Limb (tissue), 2 donors: Measurements from ENCODE around the gene RAB11FIP3.

Source experiments
- DNase-seq, 2 donors: peaks; one replicate each; pipeline ENCODE4 v3.0.0-alpha.2; 2016; ENCODE audit errors: extremely low spot score in 2 of 2

RAB11FIP3 gene

DNA sequence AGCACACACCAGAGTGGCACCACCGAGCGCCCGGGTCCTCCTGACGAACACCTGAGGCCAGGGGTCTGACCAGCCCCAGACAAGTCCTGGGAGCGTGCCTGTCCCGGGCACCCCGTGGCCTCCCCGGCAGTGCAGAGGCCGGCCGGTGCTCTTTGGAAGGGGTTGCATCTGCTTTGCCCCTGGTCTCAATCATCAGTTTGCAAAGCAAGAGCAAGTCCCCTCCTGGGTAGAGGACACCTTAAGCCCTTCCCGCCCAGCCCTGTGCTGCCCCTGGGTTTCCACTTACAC lies 90.4 kb downstream of the RAB11FIP3 start:
- no peak for DNase-seq

DNA sequence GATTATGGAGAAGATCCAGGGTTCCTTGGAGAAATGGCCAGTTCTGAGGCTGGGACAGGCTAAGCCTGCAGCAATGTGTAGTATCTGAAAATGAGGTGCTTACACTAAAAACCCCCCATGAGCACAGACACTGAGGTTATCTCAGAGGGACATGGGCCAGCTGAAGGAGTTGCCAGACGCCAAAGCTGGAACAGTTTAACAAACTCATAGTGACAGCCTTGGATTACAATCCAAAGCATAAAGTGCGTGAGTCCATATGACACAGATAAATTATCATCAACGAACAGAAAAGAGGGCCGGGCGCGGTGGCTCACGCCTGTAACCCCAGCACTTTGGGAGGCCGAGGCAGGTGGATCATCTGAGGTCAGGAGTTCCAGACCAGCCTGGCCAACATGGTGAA lies 90.9 kb downstream of the RAB11FIP3 start:
- DNase-seq: no peak

DNA sequence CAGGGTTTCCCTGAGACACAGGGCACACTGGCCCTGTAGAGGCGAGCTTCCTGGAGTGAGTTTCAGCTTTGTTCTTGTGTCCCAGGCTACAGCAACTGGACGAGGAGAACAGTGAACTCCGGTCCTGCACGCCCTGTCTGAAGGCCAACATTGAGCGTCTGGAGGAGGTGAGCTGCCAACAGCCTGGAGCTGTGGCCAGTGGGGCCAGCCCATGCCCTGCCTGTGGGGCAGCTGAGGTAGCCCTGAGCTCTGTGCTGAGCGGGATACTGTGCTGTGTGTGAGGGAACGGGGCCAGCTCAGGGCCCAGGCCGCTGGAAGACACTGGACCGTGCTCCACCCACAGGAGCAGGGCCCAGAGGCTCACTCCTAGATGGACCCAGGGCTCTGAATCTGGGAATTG lies 93.4 kb downstream of the RAB11FIP3 start:
- DNase-seq: no peak

DNA sequence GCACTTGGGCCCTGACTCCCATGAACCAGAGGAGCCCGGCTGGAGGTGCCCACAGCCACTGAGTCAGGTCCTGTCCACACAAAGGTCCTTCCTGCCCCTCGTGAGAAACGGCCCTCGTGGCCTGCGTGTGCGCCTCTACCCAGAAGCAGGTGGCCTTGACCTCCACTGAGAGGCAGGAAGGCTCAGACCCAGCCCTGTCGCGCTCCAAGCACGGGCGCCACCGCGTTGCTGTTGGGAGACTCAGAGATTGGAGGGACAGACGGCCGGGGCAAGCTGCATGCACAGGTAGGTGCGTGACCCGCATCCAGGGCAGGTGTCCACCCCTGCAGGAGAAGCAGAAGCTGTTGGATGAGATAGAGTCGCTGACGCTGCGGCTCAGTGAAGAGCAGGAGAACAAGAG lies 94.0 kb downstream of the RAB11FIP3 start:
- DNase-seq: no peak

DNA sequence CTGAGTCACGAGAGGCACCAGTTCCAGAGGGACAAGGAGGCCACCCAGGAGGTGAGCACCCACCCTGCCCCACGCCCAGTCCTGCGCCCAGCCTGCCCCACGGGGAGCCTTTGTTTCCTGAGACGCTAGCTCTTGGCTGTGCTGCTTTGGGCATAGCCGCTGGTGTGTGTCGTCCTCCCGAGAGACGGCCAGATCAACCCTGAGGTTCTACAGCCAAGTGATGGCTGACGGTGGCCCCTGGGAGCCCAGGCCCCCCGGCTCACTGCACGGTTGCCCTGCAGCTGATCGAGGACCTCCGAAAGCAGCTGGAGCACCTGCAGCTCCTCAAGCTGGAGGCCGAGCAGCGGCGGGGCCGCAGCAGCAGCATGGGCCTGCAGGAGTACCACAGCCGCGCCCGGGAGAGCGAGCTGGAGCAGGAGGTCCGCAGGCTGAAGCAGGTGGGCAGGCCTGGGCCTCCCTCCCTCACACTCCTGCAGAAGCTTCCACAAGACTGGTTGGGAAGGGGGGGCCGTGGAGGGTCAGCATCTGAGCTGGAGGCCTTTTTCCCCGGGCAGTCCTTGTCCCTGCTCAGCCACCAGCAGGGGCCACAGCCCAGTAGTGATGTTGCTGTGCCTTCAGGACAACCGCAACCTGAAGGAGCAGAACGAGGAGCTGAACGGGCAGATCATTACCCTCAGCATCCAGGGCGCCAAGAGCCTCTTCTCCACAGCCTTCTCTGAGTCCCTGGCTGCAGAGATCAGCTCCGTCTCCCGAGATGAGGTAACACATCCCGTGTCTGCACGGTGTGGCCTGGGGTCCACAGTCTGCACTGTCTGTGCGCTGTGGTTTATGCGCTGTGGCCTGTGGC lies 94.6 kb downstream of the RAB11FIP3 start:
- no peak for DNase-seq

DNA sequence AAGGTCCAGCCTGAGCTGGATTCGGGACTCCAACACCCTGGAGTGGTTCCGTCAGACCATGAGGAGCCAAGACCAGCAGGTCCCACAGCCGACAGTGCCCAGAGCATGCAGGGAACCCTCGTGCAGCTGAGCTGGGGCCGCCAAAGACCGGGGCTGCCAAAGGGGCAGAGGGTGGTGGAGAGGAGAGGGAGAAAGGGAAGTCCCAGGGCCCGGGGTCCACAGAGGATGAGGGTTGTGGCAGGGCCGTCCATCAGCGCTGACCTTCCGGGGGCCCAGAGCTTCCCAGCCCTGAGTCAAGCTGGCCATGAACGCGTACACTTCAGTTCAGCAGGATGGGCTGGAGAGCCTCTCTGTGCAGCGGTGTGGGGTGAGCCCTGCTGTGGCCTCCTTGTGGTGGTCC lies 95.4 kb downstream of the RAB11FIP3 start:
- no peak for DNase-seq

DNA sequence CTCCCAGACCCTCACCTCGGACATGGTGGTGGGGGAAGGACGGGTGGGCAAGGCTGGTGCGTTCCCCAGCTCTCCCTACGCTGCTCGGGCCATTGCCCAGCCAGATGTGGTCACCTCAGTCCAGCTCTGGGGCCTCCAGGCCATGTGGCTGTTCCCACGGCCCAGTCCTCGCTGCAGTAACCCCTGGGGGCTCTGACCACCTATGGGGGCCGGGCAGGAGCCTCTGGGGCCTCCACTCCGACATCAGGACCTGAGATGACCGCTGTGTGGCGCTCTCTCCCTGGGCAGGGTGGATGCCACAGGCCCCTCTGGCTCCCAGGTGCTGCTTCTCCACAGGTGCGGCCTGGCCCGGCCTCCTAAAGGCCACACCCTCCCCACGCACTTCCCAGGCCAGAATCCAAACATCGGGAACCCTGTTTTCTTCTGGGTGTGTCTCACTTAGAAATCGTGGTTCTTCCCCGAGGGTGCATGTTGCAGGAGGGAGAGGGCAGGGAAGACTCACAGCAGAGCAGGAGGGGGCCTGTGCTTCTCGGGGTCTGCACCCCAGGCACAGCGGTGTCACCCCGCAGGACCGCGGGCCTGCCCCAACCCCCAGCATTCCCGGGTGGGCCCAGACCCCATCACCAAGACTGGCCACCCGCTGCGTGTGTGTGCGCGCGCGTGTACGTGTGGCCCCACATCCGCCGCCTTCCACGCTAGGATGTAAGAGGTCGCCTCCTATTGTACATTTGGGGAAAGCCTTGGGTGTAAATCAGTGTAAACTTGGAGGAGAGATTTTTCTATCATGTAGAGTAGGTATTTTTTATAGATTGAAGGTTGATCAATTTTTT lies 96.1 kb downstream of the RAB11FIP3 start:
- DNase-seq: no peak

DNA sequence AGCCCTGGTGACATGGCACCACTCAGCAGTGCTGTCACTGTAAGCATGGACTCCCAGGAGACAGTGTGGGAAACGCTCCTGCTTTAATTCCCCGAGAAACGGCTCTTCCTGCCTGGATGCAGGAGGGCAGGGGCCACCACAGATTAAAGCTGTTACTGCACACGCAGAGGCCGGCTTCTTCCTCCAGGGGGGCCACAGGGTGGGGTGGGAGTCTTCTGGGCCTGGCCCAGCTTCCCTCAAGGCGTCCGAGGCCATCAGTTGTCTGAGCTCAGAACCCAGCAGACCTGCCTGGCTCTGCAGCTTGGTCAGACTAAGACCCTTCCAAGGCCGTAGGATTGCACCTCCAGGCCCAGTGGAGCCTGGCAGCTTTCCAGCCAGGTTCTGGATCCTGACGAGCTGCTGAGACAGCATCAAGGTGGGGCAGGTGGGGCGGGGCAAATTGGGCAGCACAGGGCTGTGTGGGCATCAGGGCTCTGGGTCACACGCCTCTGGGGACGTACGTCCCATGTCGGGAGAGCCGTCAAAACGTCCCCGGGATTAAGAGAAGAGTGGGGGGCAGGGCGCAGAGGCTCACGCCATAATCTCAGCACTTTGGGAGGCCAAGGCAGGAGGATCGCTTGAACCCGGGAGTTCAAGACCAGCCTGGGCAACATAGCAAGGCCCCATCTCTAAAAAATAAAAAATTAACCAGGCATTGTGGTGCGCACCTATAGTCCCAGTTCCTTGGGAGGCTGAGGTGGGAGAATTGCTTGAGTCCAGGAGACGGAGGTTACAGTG lies 97.1 kb downstream of the RAB11FIP3 start:
- DNase-seq: no peak

DNA sequence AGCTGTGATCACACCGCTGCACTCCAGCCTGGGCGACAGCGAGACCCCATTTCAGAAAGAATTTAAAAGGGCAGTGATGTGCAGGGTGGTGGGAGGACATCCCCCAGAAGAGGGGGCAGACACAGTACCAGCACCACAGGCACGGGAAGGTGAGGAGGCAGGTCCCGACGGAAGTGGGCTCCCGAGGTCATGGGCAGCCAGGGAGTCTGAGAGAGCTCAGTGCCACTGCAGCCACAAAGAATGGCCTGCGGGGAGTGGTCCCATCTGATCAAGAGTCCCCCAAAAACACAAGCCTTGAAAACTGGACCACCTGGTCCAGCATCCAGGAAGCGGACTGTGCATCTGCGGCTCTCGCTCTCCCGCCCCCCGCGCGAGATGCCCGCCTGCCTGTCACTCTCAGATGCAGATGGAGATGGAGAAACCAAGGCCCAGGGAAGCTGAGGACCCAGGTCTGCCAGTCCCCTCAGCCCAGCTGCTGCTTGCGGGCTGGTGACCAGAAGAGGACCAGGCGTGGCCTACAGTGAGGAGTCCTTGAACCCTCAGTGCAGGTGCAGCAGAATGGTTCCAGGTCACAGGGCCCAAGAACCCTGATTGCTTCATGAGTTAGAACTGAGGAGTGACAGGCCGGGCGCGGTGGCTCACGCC lies 97.8 kb downstream of the RAB11FIP3 start:
- no peak for DNase-seq

DNA sequence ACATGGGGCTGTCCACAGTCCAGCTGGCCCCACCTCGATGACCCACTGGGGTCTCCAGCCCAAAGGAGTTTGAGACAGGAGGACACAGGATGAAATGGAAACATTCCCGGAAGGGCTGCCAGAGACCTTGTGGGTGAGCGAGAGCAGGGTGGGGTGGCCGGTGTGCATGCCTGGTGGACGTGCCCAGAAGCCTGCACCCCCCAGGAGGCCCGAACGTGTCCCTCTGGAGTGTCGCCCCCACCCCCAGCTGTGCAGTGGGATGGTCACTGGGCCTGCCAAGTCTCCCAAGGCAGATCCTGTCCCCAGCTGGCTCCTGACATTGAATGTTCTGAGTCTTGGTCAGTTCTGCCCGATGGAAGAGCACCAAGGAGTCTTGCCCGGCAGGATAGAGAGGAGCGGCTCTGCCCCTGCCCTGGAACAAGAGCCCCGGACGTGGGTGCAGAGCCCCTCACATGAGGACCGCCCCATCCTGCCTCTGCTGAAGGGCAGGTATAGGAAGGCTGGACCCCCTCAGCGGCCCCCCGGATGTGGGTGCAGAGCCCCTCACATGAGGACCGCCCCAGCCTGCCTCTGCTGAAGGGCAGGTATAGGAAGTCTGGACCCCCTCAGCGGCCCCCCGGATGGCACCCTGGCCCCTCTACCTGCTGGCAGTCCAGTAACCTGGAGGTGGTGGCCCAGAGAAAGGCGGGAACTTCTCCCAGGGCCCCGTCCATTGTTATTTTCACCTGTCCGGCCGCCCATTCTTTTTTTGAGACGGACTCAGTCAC lies 99.0 kb downstream of the RAB11FIP3 start:
- no peak for DNase-seq

DNA sequence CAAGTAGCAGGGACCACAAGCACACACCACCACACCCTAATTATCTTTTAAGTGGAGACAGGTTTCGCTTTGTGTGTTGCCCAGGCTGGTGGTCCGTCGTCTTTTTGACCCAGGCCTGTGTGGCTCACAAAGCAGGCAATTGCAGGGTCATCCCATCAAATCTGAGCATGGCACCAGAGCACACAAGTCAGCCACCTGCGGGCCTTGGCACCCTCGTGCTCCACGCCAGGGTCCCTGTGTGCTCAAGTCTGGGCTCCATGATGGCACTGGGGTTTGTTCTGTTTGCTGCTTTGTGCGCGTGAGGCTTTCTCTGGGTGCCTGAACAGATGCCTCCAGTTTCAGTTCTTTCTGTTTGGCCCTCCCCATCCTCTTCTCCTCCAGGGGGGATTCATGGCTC lies 99.7 kb downstream of the RAB11FIP3 start:
- DNase-seq: no peak

DNA sequence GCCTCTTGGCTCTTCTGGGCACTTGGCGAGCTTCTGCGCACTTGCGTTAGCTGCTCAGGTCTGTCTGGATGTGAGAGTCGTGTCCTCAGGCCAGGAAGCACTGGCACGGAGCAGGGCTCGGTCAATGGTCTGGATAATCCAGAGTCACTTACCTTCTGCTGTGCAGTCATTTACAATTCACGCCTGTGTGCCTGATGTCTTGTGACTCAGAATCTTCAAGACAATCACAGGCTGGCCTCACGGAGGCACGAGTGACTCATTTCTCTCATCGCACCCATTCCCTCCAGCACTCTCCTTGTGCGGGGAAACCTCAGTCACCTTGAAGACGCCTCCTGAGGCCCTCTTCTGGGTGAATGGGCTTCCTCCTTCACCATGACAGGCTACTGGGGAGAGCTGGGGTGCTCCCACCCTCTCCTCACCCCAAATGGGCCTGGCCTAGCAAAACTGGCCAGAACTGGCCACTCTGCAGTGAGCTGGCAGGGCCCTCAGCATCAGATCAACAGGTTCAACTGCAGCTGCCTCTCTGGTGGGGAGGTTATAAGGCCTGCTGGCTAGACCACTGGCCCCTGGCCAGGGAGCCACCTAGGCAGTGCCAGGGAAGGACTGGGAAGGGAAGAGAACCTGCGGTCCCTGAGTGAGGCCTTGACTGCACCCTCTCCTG lies 100.2 kb downstream of the RAB11FIP3 start:
- DNase-seq: no peak

DNA sequence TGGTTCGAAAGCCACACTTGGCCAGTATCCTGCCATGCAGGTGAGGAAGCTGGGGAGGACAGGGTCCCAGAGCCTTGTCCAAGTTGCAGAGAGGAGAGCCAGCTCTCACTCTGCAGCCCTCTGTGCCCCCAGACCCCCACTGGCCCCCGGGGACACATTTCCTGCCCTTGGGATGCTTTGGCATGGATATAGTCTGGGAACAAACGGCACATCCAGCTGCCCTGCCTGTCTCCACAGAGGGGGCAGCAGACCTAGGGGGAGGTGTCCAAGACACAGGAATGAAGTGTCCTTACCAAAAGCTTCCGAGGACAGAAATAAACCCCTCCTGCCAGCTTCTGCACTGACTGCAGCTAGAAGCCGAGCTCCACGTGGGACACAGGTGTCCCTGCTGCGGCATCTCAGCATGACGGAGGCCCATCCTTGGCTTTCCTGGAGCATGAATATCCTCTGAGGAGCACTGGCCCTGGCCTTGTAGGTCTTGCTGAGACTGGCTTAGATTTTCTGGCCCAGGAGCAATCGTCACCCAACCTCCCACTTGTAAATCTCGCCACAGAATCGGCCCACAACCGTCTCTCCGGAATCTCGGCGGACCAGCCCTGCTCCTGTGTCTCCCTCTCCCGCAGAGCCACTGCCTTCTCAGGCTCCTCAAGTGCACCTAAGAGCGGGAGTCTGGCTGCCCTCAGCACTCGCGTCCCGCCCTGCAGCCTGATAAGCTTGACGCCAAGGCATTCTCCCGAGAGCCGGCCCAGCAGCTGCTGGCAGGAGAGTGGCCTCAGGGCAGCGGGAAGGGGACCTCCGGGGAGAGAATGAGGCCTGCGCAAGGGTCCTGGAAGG lies 100.9 kb downstream of the RAB11FIP3 start:
- no peak for DNase-seq

DNA sequence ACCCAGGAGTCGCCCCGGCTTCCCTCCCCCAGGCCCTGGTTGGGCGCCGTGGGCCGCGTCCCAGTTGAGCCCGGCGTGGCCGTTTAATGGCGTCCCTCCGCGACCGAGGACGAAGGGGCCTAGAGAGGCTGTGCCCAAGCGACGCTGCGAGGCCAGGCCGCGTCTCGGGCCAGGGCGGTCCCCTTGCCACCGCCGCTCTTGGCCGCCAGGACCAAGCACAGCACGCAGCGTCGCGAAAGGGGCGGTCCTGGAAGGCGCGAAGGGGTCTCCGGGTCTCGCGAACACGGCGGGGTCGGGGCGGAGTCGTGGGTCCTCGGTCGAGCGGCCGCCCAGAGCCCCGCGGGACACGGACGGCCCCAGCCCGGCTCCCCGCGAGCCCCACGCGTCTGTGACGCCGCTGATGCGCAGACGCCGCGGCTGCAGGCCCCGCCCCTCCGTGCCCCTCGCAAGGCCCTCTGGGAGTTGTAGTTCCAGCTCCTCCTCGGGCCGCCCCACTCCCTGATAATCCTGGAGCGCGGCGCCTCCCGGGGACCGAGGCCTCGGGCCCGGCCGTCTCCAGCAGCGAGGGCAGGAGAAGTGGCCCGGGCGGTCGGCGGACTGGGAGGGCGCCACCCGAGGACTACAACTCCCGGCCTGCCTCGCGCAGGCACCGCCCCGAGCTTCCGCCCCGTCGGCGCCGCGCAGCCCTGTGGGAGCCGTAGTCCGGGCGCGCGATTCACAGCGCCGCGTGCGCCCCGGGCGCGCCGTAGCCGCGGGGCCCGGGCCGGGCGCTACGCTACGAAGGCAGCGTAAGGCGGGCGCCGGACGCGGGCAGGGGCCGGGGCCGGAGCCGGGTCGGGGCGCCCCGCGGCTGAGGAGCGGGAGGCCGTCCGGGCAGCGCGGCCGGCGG lies 101.8 kb downstream of the RAB11FIP3 start, which contains the start of gene CAPN15:
Gene CAPN15, plus strand, starts transcription at position 698 of the 889 bp plus-strand sequence. CDS start 19,127 bp downstream, outside the sequence.
- peak; percentile 90 to 95 for DNase-seq

DNA sequence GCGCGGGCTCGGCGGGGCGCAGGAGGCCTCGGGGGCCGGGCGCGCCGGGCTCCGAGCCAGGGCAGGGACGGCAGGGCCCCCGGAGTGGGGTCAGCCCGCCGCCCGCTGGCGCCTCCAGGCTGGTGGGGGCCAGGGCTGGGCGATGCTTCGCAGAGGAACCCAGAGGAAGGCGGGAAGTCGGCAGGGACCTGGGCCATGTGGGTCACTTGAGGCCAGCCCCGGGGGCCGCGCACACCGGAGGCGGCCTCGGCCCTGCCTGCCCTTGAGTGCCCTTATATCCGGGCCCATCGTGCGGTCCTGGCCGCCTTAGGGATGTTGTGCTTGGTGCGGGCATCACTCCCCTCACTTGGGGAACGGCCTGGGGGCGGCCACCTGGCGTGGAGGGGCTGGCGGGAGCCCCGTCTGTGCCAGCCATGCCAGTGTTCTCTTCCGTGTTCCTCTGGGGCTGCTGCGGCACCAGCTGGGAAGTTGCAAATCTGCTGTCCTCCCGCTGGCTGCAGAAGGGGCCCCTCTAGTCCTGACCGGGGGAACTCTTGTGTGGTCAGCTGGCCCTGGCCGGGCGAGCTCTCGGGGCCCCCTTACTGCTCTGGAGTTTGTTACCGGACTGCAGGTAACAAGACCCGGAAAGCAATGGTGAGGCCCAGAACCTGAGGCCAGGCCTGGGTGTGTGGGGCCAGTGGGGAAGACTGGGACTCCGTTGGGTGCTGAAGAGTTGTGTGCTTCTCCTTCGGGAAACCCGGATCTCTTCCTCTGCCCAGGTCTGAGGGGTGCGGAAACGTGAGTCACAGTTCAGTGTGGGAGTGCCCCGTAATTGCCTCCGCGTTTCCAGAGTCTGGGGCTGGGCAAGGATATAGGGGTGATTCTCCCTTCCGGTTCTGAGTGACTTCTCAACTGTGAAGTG lies 102.9 kb downstream of the RAB11FIP3 start:
- DNase-seq: no peak

DNA sequence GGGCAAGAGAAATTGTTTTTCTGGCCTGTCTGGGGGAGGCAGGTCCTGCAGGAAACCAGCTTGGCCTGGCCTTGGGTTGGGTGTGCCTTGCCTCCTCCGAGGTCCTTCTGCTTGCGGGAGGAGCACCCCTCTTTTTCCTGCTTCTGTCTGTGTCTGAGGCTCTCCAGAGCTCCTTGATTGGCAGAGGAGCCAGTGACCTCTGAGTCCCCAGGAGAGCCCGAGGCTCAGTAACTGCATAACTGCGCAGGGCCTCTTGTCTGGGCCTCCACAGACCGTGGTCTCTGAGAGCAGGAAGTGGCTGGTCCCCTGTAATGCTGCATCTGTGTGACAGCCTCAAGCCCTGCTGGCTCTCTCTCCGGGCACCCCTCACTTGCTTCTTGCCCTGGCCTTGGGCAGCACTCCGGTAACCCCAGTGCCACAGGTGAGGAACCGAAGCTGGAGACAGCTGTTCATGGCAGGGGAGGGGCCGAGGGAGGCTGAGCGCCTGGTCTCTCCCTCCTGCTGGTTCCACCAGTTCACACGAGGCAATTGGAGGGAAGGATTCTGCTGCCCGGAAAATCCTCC lies 103.6 kb downstream of the RAB11FIP3 start:
- DNase-seq: no peak
